ENCODE data around the gene CHRNA3. TPM values are rescaled to one million over a fixed set of nuclear protein-coding genes. Genes with fewer than 3 reads are reported as not detected.

Gene CHRNA3
- total RNA-seq, 1 experiment from 2014 or later: not detected

- ChIA-PET CTCF (interaction anchor here (1.0 to 2.1 kb wide), 4 partner anchors 9 to 128 kb away, joined by 3 to 6 read pairs (median 4); partner anchors contain the start of genes IREB2 and PSMA4), RAD21 (ENCODE audit: low non-redundant PET in 1 of 2, low total read pairs in 2 of 2, uncharacterized antibody in 2 of 2, unreplicated experiment in 2 of 2) (interaction anchor here in 1 of 2 experiments (1.0 kb wide), 1 partner anchor 144 kb away, joined by 3 read pairs; no protein-coding TSS in a partner anchor), POLR2A (interaction anchor here (1.0 to 2.2 kb wide), 5 partner anchors 9 to 416 kb away, joined by 3 to 12 read pairs (median 4); partner anchors contain the start of genes PSMA4 and SKIC8)
- intact Hi-C loops (cut with micrococcal nuclease): no loop called here
- H3K79me2 ChIP-seq (ENCODE audit: insufficient read depth, low read length): peaks cover 45% of the 10 kb centered on the region
- H3K27me3 ChIP-seq (ENCODE audit: insufficient read depth, low read length): no peaks in the 10 kb centered on the region
- H3K27ac ChIP-seq (ENCODE audit: low read depth, low read length): peak overlapping the region; percentile 78
- TF ChIP-seq CTCF (IDR thresholded peaks at IDR 0.05 in 2 of 3, conservative IDR thresholded peaks at IDR 0.05 in 1 of 3; ENCODE audit: borderline replicate concordance in 1 of 3, insufficient read depth in 1 of 3, low read depth in 2 of 3, low read length in 2 of 3): peak in 2 of 3 experiments; percentile 19 to 23; a peak in 2 of 6 replicates
- TF ChIP-seq ATF3 (IDR thresholded peaks at IDR 0.05): no peak
- H3K36me3 ChIP-seq (ENCODE audit: control insufficient read depth in 1 of 2, insufficient read depth in 2 of 2, low read length in 2 of 2): no peaks in the 10 kb centered on the region
- H3K9ac ChIP-seq (ENCODE audit: low read length): peak overlapping the region; percentile 78
- BruUV-seq (replicated peaks): TSS peak; percentile 75
- H3K4me2 ChIP-seq (ENCODE audit: low read length): peak overlapping the region; percentile 98
- no peaks in the 10 kb centered on the region for H3K9me2 ChIP-seq (ENCODE audit: insufficient read depth)
- ATAC-seq: peak; percentile 41
- peaks cover 0 to 14% of the 10 kb centered on the region in 2 experiments; a peak in 2 of 4 replicates for H3K4me1 ChIP-seq (ENCODE audit: control insufficient read depth in 1 of 2, insufficient read depth in 2 of 2, low read length in 2 of 2)
- H3K4me3 ChIP-seq (replicated peaks in 1 of 2; ENCODE audit: low read depth in 1 of 2, low read length in 2 of 2): peak overlapping the region; percentile 67 to 86
- peak overlapping the region; percentile 4 for H2AFZ ChIP-seq (ENCODE audit: low read depth, low read length, poor library complexity, severe bottlenecking)
- no peak for DNase-seq (ENCODE audit: low read depth, low spot score)
- no peaks in the 10 kb centered on the region for H3K9me3 ChIP-seq (ENCODE audit: control insufficient read depth in 1 of 2, insufficient read depth in 1 of 2, low read depth in 1 of 2, low read length in 2 of 2)
- H4K20me1 ChIP-seq (ENCODE audit: insufficient read depth): no peaks in the 10 kb centered on the region; the same call in 1 of the 2 replicates
Observed at GRCh38 chr15:78565951-78566774, 54.6 kb downstream of the CHRNA3 start.

Measured in HCT116 (cell line).